Gastroesophageal sphincter (tissue), 3 donors: Measurements from ENCODE around the gene SCG2.

Experiments used
- POLR2A ChIP-seq, 2 donors: fragments of 450-650 bp; IDR thresholded peaks; one replicate each; pipeline ENCODE4 v1.6.1; 2017; ENCODE audit warnings: antibody characterized with exemption in 2 of 2, mild to moderate bottlenecking in 2 of 2, moderate library complexity in 1 of 2
- POLR2AphosphoS5 ChIP-seq: sonication (generic); formaldehyde crosslinking; IDR thresholded peaks from one replicate; pipeline ENCODE4 v1.6.1; 2017; ENCODE audit warnings: antibody characterized with exemption
- TF ChIP-seq, protein P1 (sequence below), 4 experiments: fragments of 200-600 bp in 2 of 4; fragments of 450-650 bp in 2 of 4; sonication (generic) in 1 of 4; IDR thresholded peaks; one replicate each; pipeline ENCODE4 v1.5.1; 2017 to 2019; ENCODE audit warnings: antibody characterized with exemption in 4 of 4, mild to moderate bottlenecking in 2 of 4, moderate library complexity in 2 of 4

DNA sequence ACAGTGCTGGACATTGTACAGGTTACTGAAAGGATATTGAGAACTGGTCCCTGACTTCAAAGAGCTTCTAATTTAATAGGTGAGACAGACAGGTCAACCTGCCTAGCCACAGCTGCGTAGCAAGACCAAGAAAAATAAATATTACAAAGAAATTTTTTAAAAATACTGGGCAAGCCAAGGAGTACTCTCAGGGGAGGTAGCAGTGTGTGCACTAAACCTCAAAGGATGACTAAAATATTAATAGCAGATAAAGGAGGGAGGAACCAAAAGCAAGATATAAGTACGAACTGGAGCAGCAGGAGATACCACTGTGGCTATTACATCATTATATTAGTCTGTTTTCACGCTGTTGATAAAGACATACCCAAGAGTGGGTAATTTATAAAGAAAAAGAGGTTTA, 14.9 kb downstream of the SCG2 start:
- TF ChIP-seq, protein P1, sequence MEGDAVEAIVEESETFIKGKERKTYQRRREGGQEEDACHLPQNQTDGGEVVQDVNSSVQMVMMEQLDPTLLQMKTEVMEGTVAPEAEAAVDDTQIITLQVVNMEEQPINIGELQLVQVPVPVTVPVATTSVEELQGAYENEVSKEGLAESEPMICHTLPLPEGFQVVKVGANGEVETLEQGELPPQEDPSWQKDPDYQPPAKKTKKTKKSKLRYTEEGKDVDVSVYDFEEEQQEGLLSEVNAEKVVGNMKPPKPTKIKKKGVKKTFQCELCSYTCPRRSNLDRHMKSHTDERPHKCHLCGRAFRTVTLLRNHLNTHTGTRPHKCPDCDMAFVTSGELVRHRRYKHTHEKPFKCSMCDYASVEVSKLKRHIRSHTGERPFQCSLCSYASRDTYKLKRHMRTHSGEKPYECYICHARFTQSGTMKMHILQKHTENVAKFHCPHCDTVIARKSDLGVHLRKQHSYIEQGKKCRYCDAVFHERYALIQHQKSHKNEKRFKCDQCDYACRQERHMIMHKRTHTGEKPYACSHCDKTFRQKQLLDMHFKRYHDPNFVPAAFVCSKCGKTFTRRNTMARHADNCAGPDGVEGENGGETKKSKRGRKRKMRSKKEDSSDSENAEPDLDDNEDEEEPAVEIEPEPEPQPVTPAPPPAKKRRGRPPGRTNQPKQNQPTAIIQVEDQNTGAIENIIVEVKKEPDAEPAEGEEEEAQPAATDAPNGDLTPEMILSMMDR (IDR thresholded peaks at IDR 0.05), result no peak
- TF ChIP-seq POLR2A (IDR thresholded peaks at IDR 0.05), result no peak
- TF ChIP-seq POLR2AphosphoS5, result no peak
